Calu3 (cell line): ENCODE results near the gene TOE1. TPM values are rescaled to one million over a fixed set of nuclear protein-coding genes. Genes with fewer than 3 reads are reported as not detected.

Experiments used
- BruUV-seq: library from RNA; stranded (reverse); fragments of 400-500 nt; replicated peaks from 2 replicates; lab custom pipeline; 2021; lab: Mats Ljungman, UMichigan
- CTCF ChIA-PET: fragments of 300-600 bp; sonication (Branson Sonifier 250); formaldehyde crosslinking; loops from one replicate; lab custom pipeline; 2022; ENCODE audit warnings: antibody characterized with exemption; lab: Charles Lee
- DNase-seq: peaks from one replicate; pipeline ENCODE4 v3.0.0; 2022
- H3K27ac Mint-ChIP-seq: one replicate; pipeline ENCODE4 v1.8.0; 2022; ENCODE audit warnings: mixed read lengths; ENCODE audit not compliant: unreplicated experiment
- H3K27me3 Mint-ChIP-seq: one replicate; pipeline ENCODE4 v1.8.0; 2022; ENCODE audit warnings: mixed read lengths; ENCODE audit not compliant: unreplicated experiment
- H3K36me3 Mint-ChIP-seq: one replicate; pipeline ENCODE4 v1.8.0; 2022; ENCODE audit warnings: mild to moderate bottlenecking, moderate library complexity, mixed read lengths; ENCODE audit not compliant: insufficient read depth, unreplicated experiment
- H3K4me1 Mint-ChIP-seq: one replicate; pipeline ENCODE4 v1.8.0; 2022; ENCODE audit warnings: mild to moderate bottlenecking, low read depth, mixed read lengths; ENCODE audit not compliant: unreplicated experiment
- H3K4me3 Mint-ChIP-seq: one replicate; pipeline ENCODE4 v1.8.0; 2022; ENCODE audit warnings: mild to moderate bottlenecking, low read depth, moderate library complexity, mixed read lengths; ENCODE audit not compliant: unreplicated experiment
- H3K9me3 Mint-ChIP-seq: one replicate; pipeline ENCODE4 v1.8.0; 2022; ENCODE audit warnings: low read depth, mixed read lengths; ENCODE audit not compliant: unreplicated experiment
- intact Hi-C: fragments of 100-400 bp; cut with micrococcal nuclease; formaldehyde crosslinking; loops from one replicate; pipeline ENCODE4 v1.10.0; 2022; ENCODE audit not compliant: unreplicated experiment
- total RNA-seq: library from RNA; stranded (reverse); gene quantifications from 2 replicates; pipeline ENCODE4 v1.2.3, GENCODE V29; 2022
- TF ChIP-seq, protein P1 (sequence below): fragments of 200-600 bp; IDR thresholded peaks from one replicate; pipeline ENCODE4 v1.8.0; 2022; ENCODE audit warnings: antibody characterized with exemption; ENCODE audit not compliant: unreplicated experiment

Gene TOE1
- total RNA-seq, 1 experiment from 2014 or later, result 14.2 TPM

DNA sequence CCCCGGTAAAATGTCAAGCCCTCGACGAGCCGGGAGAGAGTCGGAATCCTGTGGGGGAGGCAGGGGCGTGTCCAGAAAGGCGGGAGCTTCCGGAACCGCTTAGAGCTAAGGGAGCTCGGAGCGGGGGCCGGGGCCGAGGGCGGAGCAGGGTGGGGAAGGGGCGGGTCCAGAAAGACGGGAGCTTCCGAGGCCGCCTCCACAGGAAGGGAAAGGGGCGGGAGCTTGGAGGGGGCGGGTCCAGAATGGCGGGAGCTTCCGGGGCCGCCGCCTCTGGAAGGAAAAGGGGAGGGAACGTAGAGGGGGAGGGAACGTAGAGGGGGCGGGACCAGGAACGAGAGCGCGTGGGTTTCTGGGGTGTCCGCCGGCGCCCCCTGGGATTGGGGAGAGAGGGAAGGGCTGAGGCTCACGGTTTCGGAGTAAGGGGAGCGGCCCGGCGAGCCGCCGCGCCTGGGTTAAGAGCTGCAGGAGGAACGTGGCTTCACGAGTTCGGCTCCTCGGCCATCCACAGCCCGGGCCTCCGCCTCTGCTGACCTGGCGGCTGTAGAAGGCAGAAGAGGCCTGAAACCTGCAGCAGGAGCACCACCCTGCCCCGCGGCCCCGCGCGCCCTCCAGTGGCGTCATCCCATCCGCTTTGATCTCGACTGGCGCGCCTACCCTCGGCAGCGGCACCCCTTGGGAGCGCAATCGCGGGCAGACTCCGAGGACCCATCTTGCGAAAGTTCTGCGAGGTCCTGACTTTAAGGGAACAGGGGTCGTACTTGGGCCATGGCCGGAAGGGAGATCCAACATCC lies 36.3 kb upstream of the TOE1 start:
- TSS peak; percentile 96 for BruUV-seq
- no peaks in the 10 kb centered on the region for H3K27me3 Mint-ChIP-seq
- peak overlapping the region; percentile 81 for H3K4me3 Mint-ChIP-seq
- peak; percentile 94 for DNase-seq
- no peaks in the 10 kb centered on the region for H3K9me3 Mint-ChIP-seq
- H3K27ac Mint-ChIP-seq, result peak overlapping the region; percentile 78
- intact Hi-C loops, result loop anchor here (5.0 kb wide), 1 partner anchor 511 kb away; no protein-coding TSS in a partner anchor
- CTCF ChIA-PET, result interaction anchor here (0.5 to 2.6 kb wide), 26 partner anchors 12 to 1932 kb away, joined by 3 to 30 read pairs (median 5); partner anchors contain the start of genes HECTD3, HPDL, MMACHC and MUTYH
- TF ChIP-seq, protein P1, sequence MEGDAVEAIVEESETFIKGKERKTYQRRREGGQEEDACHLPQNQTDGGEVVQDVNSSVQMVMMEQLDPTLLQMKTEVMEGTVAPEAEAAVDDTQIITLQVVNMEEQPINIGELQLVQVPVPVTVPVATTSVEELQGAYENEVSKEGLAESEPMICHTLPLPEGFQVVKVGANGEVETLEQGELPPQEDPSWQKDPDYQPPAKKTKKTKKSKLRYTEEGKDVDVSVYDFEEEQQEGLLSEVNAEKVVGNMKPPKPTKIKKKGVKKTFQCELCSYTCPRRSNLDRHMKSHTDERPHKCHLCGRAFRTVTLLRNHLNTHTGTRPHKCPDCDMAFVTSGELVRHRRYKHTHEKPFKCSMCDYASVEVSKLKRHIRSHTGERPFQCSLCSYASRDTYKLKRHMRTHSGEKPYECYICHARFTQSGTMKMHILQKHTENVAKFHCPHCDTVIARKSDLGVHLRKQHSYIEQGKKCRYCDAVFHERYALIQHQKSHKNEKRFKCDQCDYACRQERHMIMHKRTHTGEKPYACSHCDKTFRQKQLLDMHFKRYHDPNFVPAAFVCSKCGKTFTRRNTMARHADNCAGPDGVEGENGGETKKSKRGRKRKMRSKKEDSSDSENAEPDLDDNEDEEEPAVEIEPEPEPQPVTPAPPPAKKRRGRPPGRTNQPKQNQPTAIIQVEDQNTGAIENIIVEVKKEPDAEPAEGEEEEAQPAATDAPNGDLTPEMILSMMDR, result peak; percentile 70
- peaks cover 8% of the 10 kb centered on the region for H3K4me1 Mint-ChIP-seq
- peaks cover 29% of the 10 kb centered on the region for H3K36me3 Mint-ChIP-seq

DNA sequence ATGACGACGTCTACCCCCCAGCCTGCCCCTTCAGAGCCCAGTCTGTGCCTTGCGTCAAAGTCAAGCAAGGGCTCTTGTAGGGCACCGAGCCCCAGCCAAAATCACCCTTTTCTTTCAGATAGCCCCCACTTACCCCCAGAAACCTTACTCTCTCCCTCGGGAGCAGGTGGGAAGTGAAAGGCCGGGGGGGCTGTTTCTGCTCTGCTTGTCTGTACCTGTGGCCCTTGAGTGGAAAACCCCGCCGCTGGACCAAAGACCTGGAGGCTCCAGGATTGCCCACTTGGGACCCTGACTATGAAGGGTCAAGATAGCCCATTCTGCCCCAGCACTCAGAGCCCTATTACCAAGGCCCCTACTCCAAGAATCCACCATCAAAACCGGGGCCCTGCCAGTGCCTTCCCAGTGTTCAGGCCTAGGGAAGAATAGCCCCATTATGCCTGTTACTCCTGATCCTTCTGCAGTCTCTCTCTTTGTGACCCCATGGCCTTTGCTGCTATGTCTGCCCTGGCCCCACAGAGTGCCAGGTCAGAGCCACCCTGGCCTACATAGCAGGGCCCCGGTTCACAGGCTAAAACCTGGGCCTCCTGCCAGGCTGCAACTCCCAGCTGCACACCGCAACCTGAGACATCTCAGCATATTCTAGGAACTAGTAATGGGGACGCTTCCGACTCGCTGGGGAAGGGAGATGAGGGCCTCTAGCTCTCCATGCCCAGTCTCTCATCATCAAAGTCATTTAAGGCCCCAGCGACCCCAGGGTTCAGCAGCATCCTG lies 35.5 kb upstream of the TOE1 start:
- H3K27ac Mint-ChIP-seq, result peak overlapping the region; percentile 78
- DNase-seq, result peak; percentile 12

DNA sequence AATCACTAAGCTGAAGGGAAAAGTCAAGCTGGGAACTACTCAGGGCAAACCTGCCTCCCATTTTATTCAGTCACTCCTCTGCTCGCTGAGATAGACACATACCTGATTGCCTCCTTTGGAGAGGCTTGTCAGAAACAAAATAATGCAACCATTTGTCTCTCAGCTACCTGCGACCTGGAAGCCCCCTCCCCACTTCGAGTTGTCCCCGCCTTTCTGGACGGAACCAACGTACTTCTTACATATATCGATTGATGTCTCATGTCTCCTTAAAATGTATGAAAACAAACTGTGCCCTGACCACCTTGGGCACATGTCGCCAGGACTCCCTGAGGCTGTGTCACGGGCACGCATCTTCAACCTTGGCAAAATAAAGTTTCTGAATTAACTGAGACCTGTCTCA lies 34.7 kb upstream of the TOE1 start:
- Mint-ChIP-seq H3K27me3 (no peaks in the 10 kb centered on the region), H3K9me3 (no peaks in the 10 kb centered on the region), H3K4me1 (peaks cover 8% of the 10 kb centered on the region), H3K4me3 (peak overlapping the region; percentile 81), H3K27ac (no peak overlapping the region), H3K36me3 (peaks cover 29% of the 10 kb centered on the region)
- no peak for DNase-seq
- no TSS peak for BruUV-seq
- TF ChIP-seq, protein P1, result no peak
- CTCF ChIA-PET, result interaction anchor here (1.5 to 2.6 kb wide), 2 partner anchors 286 to 291 kb away, joined by 4 to 22 read pairs; no protein-coding TSS in a partner anchor
- intact Hi-C loops, result no loop called here

More for the DNA sequence above, 35.5 kb upstream of the TOE1 start:
- CTCF ChIA-PET, result interaction anchor here (1.3 to 2.6 kb wide), 2 partner anchors 290 to 293 kb away, joined by 21 to 22 read pairs; partner anchors contain the start of genes HECTD3 and UROD
- intact Hi-C loops, result loop anchor here (5.0 kb wide), 1 partner anchor 512 kb away; no protein-coding TSS in a partner anchor
- Mint-ChIP-seq H3K9me3 (no peaks in the 10 kb centered on the region), H3K4me1 (peaks cover 8% of the 10 kb centered on the region), H3K4me3 (peak overlapping the region; percentile 81), H3K36me3 (peaks cover 29% of the 10 kb centered on the region), H3K27me3 (no peaks in the 10 kb centered on the region)
- TF ChIP-seq, protein P1, result no peak
- no TSS peak for BruUV-seq

DNA sequence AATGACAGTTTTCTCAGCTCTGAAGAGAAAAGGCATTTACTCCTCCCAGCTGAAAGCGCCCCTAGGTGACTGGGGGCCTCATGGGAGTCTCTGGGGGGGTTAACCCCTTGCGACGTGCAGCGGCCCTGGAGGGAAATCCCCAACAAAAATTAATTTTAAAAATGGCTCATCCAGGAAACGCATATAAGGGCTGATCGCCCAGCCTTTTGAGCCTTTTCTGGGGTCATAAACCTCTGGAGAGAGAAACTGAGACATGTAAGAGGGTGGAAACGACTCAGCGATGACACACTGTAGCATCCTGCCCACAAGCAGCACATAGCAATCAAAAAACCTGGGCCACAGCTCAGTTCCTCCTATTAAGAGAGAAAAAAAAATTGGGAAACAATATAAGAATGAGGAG lies 33.7 kb upstream of the TOE1 start:
- Mint-ChIP-seq H3K27ac (no peak overlapping the region), H3K36me3 (peaks cover 29% of the 10 kb centered on the region), H3K4me3 (no peak overlapping the region), H3K27me3 (no peaks in the 10 kb centered on the region), H3K4me1 (peaks cover 8% of the 10 kb centered on the region), H3K9me3 (no peaks in the 10 kb centered on the region)
- TF ChIP-seq, protein P1, result no peak
- intact Hi-C loops, result no loop called here
- BruUV-seq, result no TSS peak
- DNase-seq, result no peak
- CTCF ChIA-PET, result interaction anchor here (1.5 kb wide), 1 partner anchor 288 kb away, joined by 4 read pairs; no protein-coding TSS in a partner anchor
